Activated CD8-positive, alpha-beta memory T cell treated with anti-CD3 and anti-CD28 coated beads for 48 hours (primary cell): ENCODE results near the gene UPK3A.
A peak's percentile ranks its signal among the peaks of the same experiment; 100 is the strongest.
"Not testable (repeated sequence)": the region's sequence is repeated elsewhere in the genome, so short reads cannot be mapped to it uniquely, and the experiment has no call there.

ENCODE experiments used
- DNase-seq, 3 experiments: peaks; one replicate each; pipeline ENCODE4 v3.0.0-alpha.2; 2020; ENCODE audit warnings: low read depth in 2 of 3, low spot score in 2 of 3

Gene UPK3A

DNA sequence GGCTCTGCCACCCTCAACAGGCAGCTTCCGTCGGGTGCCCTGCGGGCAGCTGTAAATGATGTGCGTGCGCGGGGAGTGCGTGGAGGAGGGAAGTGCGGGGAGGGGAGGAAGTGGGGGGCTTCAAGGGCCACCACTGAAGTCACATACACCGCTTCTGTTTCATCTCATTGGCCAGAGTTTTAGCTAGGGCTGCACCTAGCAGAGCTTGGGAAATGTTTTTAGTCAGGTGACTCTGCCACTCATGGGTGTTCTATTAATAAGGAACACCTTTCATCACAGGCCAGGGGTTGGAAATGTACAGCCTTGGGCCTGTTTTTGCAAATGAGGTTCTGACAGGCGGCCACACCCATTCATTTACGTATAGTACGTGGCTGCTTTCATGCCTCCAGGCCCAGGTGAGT, 39.6 kb downstream of the UPK3A start:
- no peak for DNase-seq

- not testable (repeated sequence) for DNase-seq
These were observed 43.5 kb downstream of the UPK3A start for GRCh38 chr22:45328261-45328660.

- no peak for DNase-seq
These were observed 44.2 kb downstream of the UPK3A start for GRCh38 chr22:45328822-45329529.

DNA sequence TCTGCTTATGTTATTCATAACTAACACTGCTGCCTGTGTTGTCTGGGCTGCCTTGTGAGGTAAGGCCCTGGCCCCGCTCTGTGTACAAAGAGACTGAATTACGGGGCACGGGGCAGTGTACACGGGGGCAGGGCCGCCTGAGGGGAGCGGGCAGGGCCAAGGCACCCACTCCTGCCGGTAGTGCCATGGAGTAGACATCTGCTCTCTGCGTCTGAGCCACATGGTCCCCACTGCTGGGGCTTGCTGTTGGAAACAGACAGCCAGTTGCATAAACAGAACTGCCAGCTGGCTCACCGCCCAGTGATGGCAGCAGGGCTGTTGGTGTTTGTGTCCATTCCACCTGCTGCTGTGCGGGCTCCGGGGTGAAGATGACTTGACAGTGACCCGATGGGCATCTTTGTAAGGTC, 44.8 kb downstream of the UPK3A start:
- DNase-seq: no peak

- DNase-seq: no peak
These were observed 45.8 kb downstream of the UPK3A start for GRCh38 chr22:45330548-45330947.

DNA sequence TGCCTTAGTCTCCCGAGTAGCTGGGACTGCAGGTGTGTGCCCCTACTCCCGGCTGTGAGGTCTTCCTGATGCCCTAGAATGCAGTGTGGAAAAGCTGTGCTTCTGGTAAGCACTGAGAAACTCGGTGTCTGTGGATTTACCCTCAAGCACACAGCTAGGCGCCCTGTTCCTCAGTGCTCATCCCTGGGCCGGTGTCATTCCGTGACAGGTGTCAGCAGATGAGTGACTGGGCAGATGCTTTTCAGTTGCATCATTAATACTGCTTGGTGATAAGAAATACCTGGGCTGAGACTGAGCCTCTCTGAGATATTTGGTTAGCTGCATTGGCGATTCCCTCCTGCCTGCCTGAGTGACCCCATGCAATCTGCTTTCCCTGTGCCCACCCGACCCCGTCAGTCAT, 46.7 kb downstream of the UPK3A start:
- DNase-seq: no peak

GRCh38 chr22:45332001-45332400, 47.3 kb downstream of the UPK3A start:
- no peak for DNase-seq

DNA sequence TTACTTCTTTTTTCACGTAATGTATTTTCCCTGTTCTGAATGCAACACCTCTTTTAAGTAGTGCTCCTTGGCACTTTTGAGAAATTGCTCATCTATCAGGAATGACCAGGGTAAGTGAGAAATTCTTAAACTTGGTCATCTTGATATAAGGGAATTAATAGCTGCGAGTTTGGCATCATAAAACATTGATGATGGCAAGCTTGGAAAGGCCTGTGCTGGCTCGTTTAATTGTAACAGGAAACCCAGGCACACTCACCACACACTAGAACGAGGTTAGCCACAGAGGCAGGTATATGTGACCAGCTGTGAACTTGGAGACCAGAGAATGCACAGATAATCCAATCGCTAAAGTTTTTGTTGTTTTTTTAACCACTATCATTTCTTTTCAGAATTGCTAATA, 49.3 kb downstream of the UPK3A start:
- DNase-seq: no peak

DNA sequence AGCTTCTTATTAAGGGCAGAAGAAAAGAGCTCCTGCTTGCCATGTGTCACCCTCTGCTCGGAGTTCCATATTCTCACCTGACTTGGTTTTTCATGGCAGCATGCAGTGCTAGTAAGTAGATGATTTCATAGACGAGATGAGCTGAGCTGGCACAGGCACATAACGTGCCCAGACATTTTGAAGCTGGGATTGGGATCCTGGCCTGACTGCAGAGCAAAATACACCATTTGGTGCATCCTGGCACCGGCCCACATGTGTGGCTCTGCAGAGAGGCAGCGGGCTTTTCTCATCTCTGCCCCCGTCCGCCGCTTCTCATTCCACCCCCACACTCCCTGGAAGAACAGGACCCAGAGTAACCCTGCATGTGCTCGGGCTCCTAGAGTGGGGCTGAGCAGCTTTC, 49.8 kb downstream of the UPK3A start:
- no peak for DNase-seq

- DNase-seq: no peak
These were observed 50.5 kb downstream of the UPK3A start for GRCh38 chr22:45335021-45335818.

GRCh38 chr22:45335854-45336522, 51.2 kb downstream of the UPK3A start:
- DNase-seq: no peak

- no peak for DNase-seq
These were observed 52.3 kb downstream of the UPK3A start for GRCh38 chr22:45336971-45337431.

- no peak for DNase-seq
These were observed 52.8 kb downstream of the UPK3A start for GRCh38 chr22:45337536-45337935.

- no peak for DNase-seq
These were observed 54.0 kb downstream of the UPK3A start for GRCh38 chr22:45338795-45339194.

DNA sequence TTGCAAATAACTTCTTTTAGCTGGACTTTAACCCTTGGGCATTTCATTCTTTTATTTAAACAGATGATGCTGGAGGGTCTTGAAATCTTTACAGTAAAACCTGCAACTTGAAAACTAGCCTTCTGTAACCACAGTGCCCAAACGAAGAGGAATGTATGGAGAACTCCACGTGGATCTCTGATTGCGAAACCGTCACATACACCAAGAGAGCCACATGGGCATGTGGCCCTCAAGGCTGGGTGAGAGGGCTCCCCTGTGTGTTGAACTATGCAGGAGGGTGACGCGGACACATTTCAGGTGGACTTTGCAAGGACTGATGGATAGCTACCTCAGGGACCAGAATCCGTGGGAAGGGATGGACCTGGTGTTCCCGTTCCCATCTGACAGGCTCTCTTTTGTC, 55.6 kb downstream of the UPK3A start:
- DNase-seq: no peak

DNA sequence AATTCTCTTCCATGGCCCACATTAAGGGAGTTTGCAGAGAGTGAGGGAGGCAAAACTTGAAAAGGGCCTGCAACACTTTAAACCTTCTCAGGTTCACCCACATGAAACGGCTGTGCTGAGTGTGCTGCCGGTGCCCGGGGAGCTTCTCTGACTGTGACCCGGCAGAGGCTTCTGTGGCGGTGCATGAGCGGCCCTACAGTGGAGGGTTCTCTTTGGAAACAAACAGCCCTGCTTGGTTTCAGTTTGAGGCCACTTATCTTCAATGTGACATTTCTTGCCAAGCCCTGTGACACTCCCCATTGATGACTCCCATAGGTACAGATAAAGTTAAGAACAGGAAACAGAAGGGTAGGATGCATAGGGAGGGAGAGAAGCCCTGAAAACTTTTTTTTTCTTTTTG, 56.7 kb downstream of the UPK3A start:
- DNase-seq: peak in 1 of 3 experiments; percentile 17

DNA sequence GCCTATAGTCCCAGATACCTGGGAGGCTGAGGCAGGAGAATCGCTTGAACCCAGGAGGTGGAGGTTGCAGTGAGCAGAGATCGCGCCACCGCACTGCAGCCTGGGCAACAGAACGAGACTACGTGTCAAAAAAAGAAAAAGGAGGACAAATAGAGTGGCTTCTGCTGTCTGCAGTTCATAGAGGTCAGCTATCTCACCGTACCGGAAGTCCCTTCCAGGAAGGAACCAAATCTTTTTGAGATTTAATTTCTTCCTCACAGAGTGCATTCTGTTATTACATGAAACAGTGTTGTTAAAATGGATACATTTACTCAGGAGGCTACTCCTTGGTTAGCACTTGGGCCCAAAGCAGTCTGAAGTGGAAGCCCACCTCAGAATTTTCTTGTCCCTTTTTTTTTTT, 58.4 kb downstream of the UPK3A start:
- DNase-seq: no peak

GRCh38 chr22:45344334-45344733, 59.6 kb downstream of the UPK3A start:
- no peak for DNase-seq
